NCI-H345 treated with DMSO at 0.1 percent for 48 hours (cell line): Measurements from ENCODE around the gene TENM4.
"Not testable (repeated sequence)": the region's sequence is repeated elsewhere in the genome, so short reads cannot be mapped to it uniquely, and the experiment has no call there.

Experiments used
- DNase-seq: peaks from one replicate; lab custom pipeline; 2025; ENCODE audit not compliant: unreplicated experiment; lab: John Stamatoyannopoulos, UW

The TENM4 gene

GRCh38 chr11:78925387-78925786, 515.4 kb downstream of the TENM4 start:
- no peak for DNase-seq

GRCh38 chr11:78922859-78923625, 517.8 kb downstream of the TENM4 start:
- no peak for DNase-seq

GRCh38 chr11:78921509-78921908, 519.3 kb downstream of the TENM4 start:
- DNase-seq = no peak

- DNase-seq = no peak
Observed at GRCh38 chr11:78920329-78920728, 520.5 kb downstream of the TENM4 start.

- no peak for DNase-seq
Observed at GRCh38 chr11:78916759-78917158, 524.1 kb downstream of the TENM4 start.

GRCh38 chr11:78914503-78914902, 526.3 kb downstream of the TENM4 start:
- DNase-seq = no peak

- no peak for DNase-seq
Observed at GRCh38 chr11:78912778-78913177, 528.1 kb downstream of the TENM4 start.

- no peak for DNase-seq
Observed at GRCh38 chr11:78910322-78910721, 530.5 kb downstream of the TENM4 start.

- DNase-seq = no peak
Observed at GRCh38 chr11:78909386-78909785, 531.4 kb downstream of the TENM4 start.

- no peak for DNase-seq
Observed at GRCh38 chr11:78907636-78908035, 533.2 kb downstream of the TENM4 start.

- DNase-seq = no peak
Observed at GRCh38 chr11:78906566-78906965, 534.3 kb downstream of the TENM4 start.

- no peak for DNase-seq
Observed at GRCh38 chr11:78905756-78906155, 535.1 kb downstream of the TENM4 start.

- no peak for DNase-seq
Observed at GRCh38 chr11:78902771-78903507, 537.9 kb downstream of the TENM4 start.

GRCh38 chr11:78901831-78902230, 539.0 kb downstream of the TENM4 start:
- DNase-seq = no peak

- DNase-seq = no peak
Observed at GRCh38 chr11:78898266-78898775, 542.5 kb downstream of the TENM4 start.

GRCh38 chr11:78893996-78894395, 546.8 kb downstream of the TENM4 start:
- DNase-seq = no peak

GRCh38 chr11:78889698-78890097, 551.1 kb downstream of the TENM4 start:
- no peak for DNase-seq

GRCh38 chr11:78886616-78887015, 554.2 kb downstream of the TENM4 start:
- no peak for DNase-seq

- DNase-seq = no peak
Observed at GRCh38 chr11:78884761-78885160, 556.1 kb downstream of the TENM4 start.

GRCh38 chr11:78883506-78883905, 557.3 kb downstream of the TENM4 start:
- DNase-seq = no peak

- not testable (repeated sequence) for DNase-seq
Observed at GRCh38 chr11:78879094-78879980, 561.5 kb downstream of the TENM4 start.
